Prostate gland (tissue), 2 donors: ENCODE results near the gene NIPAL4. TPM values are rescaled to one million over a fixed set of nuclear protein-coding genes. Genes with fewer than 3 reads are reported as not detected.
"Not testable (repeated sequence)": the region's sequence is repeated elsewhere in the genome, so short reads cannot be mapped to it uniquely, and the experiment has no call there.

Experiments
- DNase-seq: peaks from one replicate; pipeline ENCODE4 v3.0.0-alpha.2; 2019; ENCODE audit warnings: low spot score
- H3K27ac ChIP-seq, 2 donors: fragments of 200-600 bp; sonication (generic); 2 replicates each; pipeline ENCODE4 v1.5.1; 2017 to 2019
- H3K27me3 ChIP-seq: fragments of 200-600 bp; sonication (generic); replicated peaks from 2 replicates; pipeline ENCODE4 v1.5.1; 2019; ENCODE audit not compliant: insufficient read depth
- H3K36me3 ChIP-seq, 2 donors: fragments of 200-600 bp; sonication (generic); 1 replicate in 1 of 2; 2 replicates in 1 of 2; pipeline versions ENCODE4 v1.5.1 to v1.8.1; 2017 to 2019
- H3K4me1 ChIP-seq: fragments of 200-600 bp; sonication (generic); replicated peaks from 2 replicates; pipeline ENCODE4 v1.5.1; 2019
- H3K4me3 ChIP-seq, 2 donors: fragments of 200-600 bp; sonication (generic); 2 replicates each; pipeline ENCODE4 v1.5.1; 2017 to 2019
- H3K9me3 ChIP-seq: fragments of 200-600 bp; sonication (generic); 2 replicates; pipeline ENCODE4 v1.5.1; 2017
- CTCF ChIP-seq, 4 experiments: fragments of 200-600 bp in 2 of 4; fragments of 450-650 bp in 2 of 4; sonication (generic) in 2 of 4; IDR thresholded peaks; 1 replicate in 3 of 4; 2 replicates in 1 of 4; pipeline ENCODE4 v1.5.1; 2016 to 2019; ENCODE audit warnings: antibody characterized with exemption in 4 of 4, mild to moderate bottlenecking in 2 of 4, moderate library complexity in 2 of 4
- POLR2A ChIP-seq: fragments of 450-650 bp; IDR thresholded peaks from one replicate; pipeline ENCODE4 v1.6.1; 2016; ENCODE audit warnings: antibody characterized with exemption, mild to moderate bottlenecking
- POLR2AphosphoS5 ChIP-seq: sonication (generic); formaldehyde crosslinking; IDR thresholded peaks from one replicate; pipeline ENCODE4 v1.6.1; 2017; ENCODE audit warnings: antibody characterized with exemption
- WGBS: methylation state at CpG from one replicate; pipeline ENCODE4 v1.1.5; 2018; 5-methylcytosine and 5-hydroxymethylcytosine counted together
- intact Hi-C: fragments of 100-400 bp; cut with DNase I; formaldehyde crosslinking; loops from one replicate; pipeline ENCODE4 v1.14.2; 2022
- total RNA-seq, 2 donors: library from RNA; depleted of rRNA; stranded (reverse); fragments of >200 nt; gene quantifications; one replicate each; pipeline ENCODE4 v1.1.0, GENCODE V29; 2016

NIPAL4 gene
- total RNA-seq, 2 donors from 2014 or later: 2.7 to 2.8 TPM

GRCh38 chr5:157479166-157479565 is 19.2 kb downstream of the NIPAL4 start:
- Histone ChIP-seq H3K9me3 (no peaks in the 10 kb centered on the region), H3K4me3 (no peak overlapping the region), H3K4me1 (no peaks in the 10 kb centered on the region), H3K36me3 (no peaks in the 10 kb centered on the region), H3K27me3 (no peaks in the 10 kb centered on the region), H3K27ac (peak overlapping the region in 1 of 2 donors; percentile 27)
- no peak for DNase-seq
- 77% methylated on average over 4 of the region's 4 CpGs for WGBS
- no peak for TF ChIP-seq POLR2AphosphoS5
- no peak for TF ChIP-seq CTCF (IDR thresholded peaks at IDR 0.05)
- TF ChIP-seq POLR2A: no peak
- intact Hi-C loops: loop anchor here (10.0 kb wide), 1 partner anchor 266 kb away; the partner anchor contains the start of gene LSM11

- peak overlapping the region in 1 of 2 donors; percentile 27 for H3K27ac ChIP-seq
- TF ChIP-seq POLR2A: no peak
- TF ChIP-seq POLR2AphosphoS5: no peak
- TF ChIP-seq CTCF (IDR thresholded peaks at IDR 0.05): no peak
These were observed 19.8 kb downstream of the NIPAL4 start for GRCh38 chr5:157479612-157480510.

GRCh38 chr5:157481265-157481664 is 21.3 kb downstream of the NIPAL4 start:
- no peaks in the 10 kb centered on the region for H3K36me3 ChIP-seq
- H3K9me3 ChIP-seq: no peaks in the 10 kb centered on the region
- no peak for DNase-seq
- intact Hi-C loops: no loop called here
- TF ChIP-seq CTCF (IDR thresholded peaks at IDR 0.05) (no peak), POLR2AphosphoS5 (no peak), POLR2A (no peak)
- no peaks in the 10 kb centered on the region for H3K27me3 ChIP-seq
- H3K4me1 ChIP-seq: no peaks in the 10 kb centered on the region
- no peak overlapping the region for H3K4me3 ChIP-seq
- no peak overlapping the region for H3K27ac ChIP-seq
- WGBS: 66% methylated on average over 4 of the region's 4 CpGs

More at GRCh38 chr5:157479612-157480510, 19.8 kb downstream of the NIPAL4 start:
- no peaks in the 10 kb centered on the region for H3K4me1 ChIP-seq
- no peak for DNase-seq
- intact Hi-C loops: loop anchor here (10.0 kb wide), 1 partner anchor 265 kb away; the partner anchor contains the start of gene LSM11
- WGBS: 62% methylated on average over 15 of the region's 15 CpGs
- H3K36me3 ChIP-seq: no peaks in the 10 kb centered on the region
- no peaks in the 10 kb centered on the region for H3K27me3 ChIP-seq
- no peak overlapping the region for H3K4me3 ChIP-seq
- no peaks in the 10 kb centered on the region for H3K9me3 ChIP-seq

GRCh38 chr5:157481666-157482065 is 21.7 kb downstream of the NIPAL4 start:
- no peak overlapping the region for H3K27ac ChIP-seq
- H3K4me1 ChIP-seq: no peaks in the 10 kb centered on the region
- H3K27me3 ChIP-seq: no peaks in the 10 kb centered on the region
- 95% methylated on average over 7 of the region's 7 CpGs for WGBS
- intact Hi-C loops: no loop called here
- H3K9me3 ChIP-seq: no peaks in the 10 kb centered on the region
- H3K36me3 ChIP-seq: no peaks in the 10 kb centered on the region
- no peak overlapping the region for H3K4me3 ChIP-seq
- TF ChIP-seq POLR2A: no peak
- no peak for TF ChIP-seq POLR2AphosphoS5
- no peak for TF ChIP-seq CTCF (IDR thresholded peaks at IDR 0.05)
- no peak for DNase-seq

- intact Hi-C loops, H3K4me3 ChIP-seq, H3K27me3 ChIP-seq, H3K4me1 ChIP-seq, H3K9me3 ChIP-seq, H3K27ac ChIP-seq, DNase-seq, H3K36me3 ChIP-seq: not testable (repeated sequence)
- 81% methylated on average over 2 of the region's 2 CpGs for WGBS
These were observed 22.7 kb downstream of the NIPAL4 start for GRCh38 chr5:157482702-157483101.
